Gastrocnemius medialis (tissue), 4 donors: ENCODE results near the gene SFPQ. TPM values are rescaled to one million over a fixed set of nuclear protein-coding genes. Genes with fewer than 3 reads are reported as not detected.

Source experiments
- ATAC-seq, 2 donors: fragments of 150-250 bp; one replicate each; pipeline ENCODE4 v1.9.1; 2016
- DNase-seq, 2 donors: peaks; one replicate each; pipeline ENCODE4 v3.0.0-alpha.2; 2019
- H3K27ac ChIP-seq, 4 donors: fragments of 200-600 bp; sonication (generic); 1 replicate in 1 of 4; 2 replicates in 3 of 4; pipeline ENCODE4 v1.5.1; 2016 to 2018; ENCODE audit warnings: mild to moderate bottlenecking in 2 of 4, moderate library complexity in 1 of 4
- H3K27me3 ChIP-seq, 3 donors: fragments of 200-600 bp; sonication (generic) in 2 of 3; 1 replicate in 1 of 3; 2 replicates in 2 of 3; pipeline versions ENCODE4 v1.5.1 to v1.6.0; 2016 to 2019; ENCODE audit warnings: mild to moderate bottlenecking in 1 of 3, moderate library complexity in 1 of 3
- H3K36me3 ChIP-seq, 2 donors: fragments of 200-600 bp; sonication (generic) in 1 of 2; one replicate each; pipeline ENCODE4 v1.5.1; 2017 to 2018
- H3K4me1 ChIP-seq, 2 donors: fragments of 200-600 bp; sonication (generic) in 1 of 2; one replicate each; pipeline ENCODE4 v1.5.1; 2016 to 2017; ENCODE audit warnings: mild to moderate bottlenecking in 2 of 2
- H3K4me3 ChIP-seq, 4 donors: fragments of 200-600 bp; sonication (generic) in 3 of 4; 1 replicate in 1 of 4; 2 replicates in 3 of 4; pipeline ENCODE4 v1.5.1; 2016 to 2019; ENCODE audit warnings: mild to moderate bottlenecking in 2 of 4
- H3K9me3 ChIP-seq, 3 donors: fragments of 200-600 bp; sonication (generic) in 2 of 3; 1 replicate in 1 of 3; 2 replicates in 2 of 3; pipeline ENCODE4 v1.5.1; 2016 to 2019
- POLR2A ChIP-seq, 2 donors: fragments of 450-650 bp; IDR thresholded peaks; one replicate each; pipeline ENCODE4 v1.6.1; 2017; ENCODE audit warnings: antibody characterized with exemption in 2 of 2, mild to moderate bottlenecking in 2 of 2, moderate library complexity in 2 of 2
- in situ Hi-C, 4 donors: fragments of 200-750 bp; cut with MboI; loops; one replicate each; pipeline versions ENCODE4 v1.15.0 to v1.8.0; 2017; ENCODE audit warnings: low sequenced_read_pairs in 4 of 4
- intact Hi-C: fragments of 100-400 bp; cut with DNase I; formaldehyde crosslinking; loops from one replicate; pipeline ENCODE4 v1.15.1; 2023; ENCODE audit warnings: low total_unique reads
- total RNA-seq, 4 donors: library from RNA; depleted of rRNA; stranded (reverse); fragments of >200 nt; gene quantifications; one replicate each; pipeline versions ENCODE4 v1.1.0 to v1.2.3, GENCODE V29; 2016
- TF ChIP-seq, protein P1 (sequence below), 5 experiments: fragments of 450-650 bp in 3 of 5; fragments of 200-600 bp in 2 of 5; sonication (generic) in 2 of 5; IDR thresholded peaks in 4 of 5; conservative IDR thresholded peaks in 1 of 5; 1 replicate in 4 of 5; 2 replicates in 1 of 5; pipeline ENCODE4 v1.5.1; 2016 to 2019; ENCODE audit warnings: antibody characterized with exemption in 5 of 5, mild to moderate bottlenecking in 3 of 5, moderate library complexity in 3 of 5

The SFPQ gene
- total RNA-seq, 4 donors from 2014 or later: 70.1 to 128 (median 82.4) TPM

DNA sequence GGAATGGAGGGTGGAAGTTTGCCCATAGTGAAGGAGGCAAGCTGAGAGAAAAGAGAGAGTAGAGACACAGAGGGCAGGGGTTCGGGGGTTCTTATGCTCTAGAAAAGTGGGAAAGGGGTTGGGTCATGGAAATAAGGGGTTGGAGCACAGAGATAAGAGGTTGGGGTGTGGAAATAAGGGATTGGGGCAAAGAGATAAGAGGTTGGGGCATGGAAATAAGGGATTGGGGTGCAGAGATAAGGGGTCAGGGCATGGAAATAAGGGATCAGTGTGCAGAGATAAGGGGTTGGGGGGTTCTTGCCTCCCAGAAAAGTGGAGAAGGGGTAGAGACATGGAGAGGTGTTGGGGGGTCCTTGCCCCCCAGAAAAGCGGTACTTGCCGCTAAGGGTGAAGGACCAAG is 56.2 kb downstream of the SFPQ start:
- TF ChIP-seq POLR2A (IDR thresholded peaks at IDR 0.05): no peak
- TF ChIP-seq, protein P1, sequence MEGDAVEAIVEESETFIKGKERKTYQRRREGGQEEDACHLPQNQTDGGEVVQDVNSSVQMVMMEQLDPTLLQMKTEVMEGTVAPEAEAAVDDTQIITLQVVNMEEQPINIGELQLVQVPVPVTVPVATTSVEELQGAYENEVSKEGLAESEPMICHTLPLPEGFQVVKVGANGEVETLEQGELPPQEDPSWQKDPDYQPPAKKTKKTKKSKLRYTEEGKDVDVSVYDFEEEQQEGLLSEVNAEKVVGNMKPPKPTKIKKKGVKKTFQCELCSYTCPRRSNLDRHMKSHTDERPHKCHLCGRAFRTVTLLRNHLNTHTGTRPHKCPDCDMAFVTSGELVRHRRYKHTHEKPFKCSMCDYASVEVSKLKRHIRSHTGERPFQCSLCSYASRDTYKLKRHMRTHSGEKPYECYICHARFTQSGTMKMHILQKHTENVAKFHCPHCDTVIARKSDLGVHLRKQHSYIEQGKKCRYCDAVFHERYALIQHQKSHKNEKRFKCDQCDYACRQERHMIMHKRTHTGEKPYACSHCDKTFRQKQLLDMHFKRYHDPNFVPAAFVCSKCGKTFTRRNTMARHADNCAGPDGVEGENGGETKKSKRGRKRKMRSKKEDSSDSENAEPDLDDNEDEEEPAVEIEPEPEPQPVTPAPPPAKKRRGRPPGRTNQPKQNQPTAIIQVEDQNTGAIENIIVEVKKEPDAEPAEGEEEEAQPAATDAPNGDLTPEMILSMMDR (IDR thresholded peaks at IDR 0.05 in 4 of 5, conservative IDR thresholded peaks at IDR 0.05 in 1 of 5): no peak
- DNase-seq (no peak), ATAC-seq (no peak)
- Histone ChIP-seq H3K27me3 (no peaks in the 10 kb centered on the region), H3K9me3 (no peaks in the 10 kb centered on the region), H3K4me3 (no peak overlapping the region), H3K36me3 (no peaks in the 10 kb centered on the region), H3K27ac (no peak overlapping the region), H3K4me1 (no peaks in the 10 kb centered on the region)
- in situ Hi-C loops: no loop called here
- intact Hi-C loops: no loop called here

Other genes starting within 250 kb of the SFPQ start
- 10 to 100 TPM in 1 of 4 donors, 1 to 10 TPM in 3; 4.7 to 10.9 (median 7.1) TPM for gene TMEM35B, start 207.8 kb downstream of the SFPQ start, total RNA-seq
- gene ZMYM6, start 161.2 kb downstream of the SFPQ start, total RNA-seq: 1 to 10 TPM; 2.9 to 7.3 (median 4.2) TPM
- 1 to 10 TPM; 1.8 to 7.6 (median 3.6) TPM for gene ZMYM1, start 113.8 kb downstream of the SFPQ start, total RNA-seq
- 10 to 100 TPM; 11.1 to 25.3 (median 13.7) TPM for gene ZMYM4, start 75.6 kb upstream of the SFPQ start, total RNA-seq